Astrocyte of the spinal cord (primary cell): ENCODE results near the gene ARSA.

Source experiments
- DNase-seq: peaks from one replicate; pipeline ENCODE4 v3.0.0; 2011; ENCODE audit warnings: low read depth, low spot score
- H3K4me3 ChIP-seq: 2 replicates; pipeline ENCODE4 v1.5.1; 2011; ENCODE audit warnings: low read depth, mild to moderate bottlenecking, low read length, moderate library complexity
- in situ Hi-C: cut with HindIII; loops from 2 replicates; pipeline ENCODE4 v1.10.0; 2017; ENCODE audit warnings: low sequenced_read_pairs
- TF ChIP-seq, protein P1 (sequence below): IDR thresholded peaks from 2 replicates; pipeline ENCODE4 v1.5.1; 2012; ENCODE audit warnings: low read depth, mild to moderate bottlenecking, low read length, inconsistent platforms

Gene ARSA

DNA sequence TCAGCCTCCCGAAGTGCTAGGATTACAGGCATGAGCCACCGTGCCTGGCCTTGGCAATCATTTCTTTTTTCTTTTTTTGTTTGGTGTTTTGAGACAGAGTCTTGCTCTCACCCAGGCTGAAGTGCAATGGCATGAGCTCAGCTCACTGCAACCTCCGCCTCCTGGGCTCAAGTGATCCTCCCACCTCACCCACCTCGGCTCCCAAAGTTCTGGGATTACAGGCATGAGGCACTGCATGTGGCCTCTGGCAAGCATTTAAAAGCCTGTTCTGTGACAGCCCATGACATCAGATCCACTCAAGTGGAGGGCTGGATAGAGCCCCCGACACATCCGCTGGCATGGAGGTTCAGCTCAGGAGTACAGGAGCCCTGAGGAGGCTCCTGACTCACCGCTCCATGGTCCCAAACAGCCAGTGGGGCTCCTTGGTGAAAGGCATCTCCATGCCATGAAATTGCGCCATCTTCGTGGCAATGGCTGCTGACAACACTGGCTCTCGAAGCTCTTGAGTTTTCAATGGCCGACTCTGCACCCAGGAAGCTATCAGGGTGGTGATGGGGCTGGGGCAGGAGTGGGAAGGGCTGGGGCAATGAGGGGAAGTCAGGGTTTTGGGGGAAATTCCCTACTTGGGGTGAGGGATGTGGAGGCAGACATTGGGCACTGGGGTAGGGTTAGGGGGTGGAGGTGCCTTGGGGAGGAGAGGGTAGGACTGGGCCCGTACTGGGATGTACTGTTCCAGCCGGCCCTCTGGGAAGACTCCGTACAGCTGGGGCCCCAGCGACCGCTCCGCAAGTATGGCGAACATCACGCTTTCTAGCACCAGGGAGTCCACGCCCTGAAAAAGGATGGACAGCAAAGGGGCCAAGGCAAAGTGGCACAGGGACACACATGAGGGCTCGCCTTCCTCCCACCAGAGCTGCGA lies 46.7 kb downstream of the ARSA start:
- peak overlapping the region; percentile 82 for H3K4me3 ChIP-seq
- in situ Hi-C loops = no loop called here
- no peak for DNase-seq
- TF ChIP-seq, protein P1, sequence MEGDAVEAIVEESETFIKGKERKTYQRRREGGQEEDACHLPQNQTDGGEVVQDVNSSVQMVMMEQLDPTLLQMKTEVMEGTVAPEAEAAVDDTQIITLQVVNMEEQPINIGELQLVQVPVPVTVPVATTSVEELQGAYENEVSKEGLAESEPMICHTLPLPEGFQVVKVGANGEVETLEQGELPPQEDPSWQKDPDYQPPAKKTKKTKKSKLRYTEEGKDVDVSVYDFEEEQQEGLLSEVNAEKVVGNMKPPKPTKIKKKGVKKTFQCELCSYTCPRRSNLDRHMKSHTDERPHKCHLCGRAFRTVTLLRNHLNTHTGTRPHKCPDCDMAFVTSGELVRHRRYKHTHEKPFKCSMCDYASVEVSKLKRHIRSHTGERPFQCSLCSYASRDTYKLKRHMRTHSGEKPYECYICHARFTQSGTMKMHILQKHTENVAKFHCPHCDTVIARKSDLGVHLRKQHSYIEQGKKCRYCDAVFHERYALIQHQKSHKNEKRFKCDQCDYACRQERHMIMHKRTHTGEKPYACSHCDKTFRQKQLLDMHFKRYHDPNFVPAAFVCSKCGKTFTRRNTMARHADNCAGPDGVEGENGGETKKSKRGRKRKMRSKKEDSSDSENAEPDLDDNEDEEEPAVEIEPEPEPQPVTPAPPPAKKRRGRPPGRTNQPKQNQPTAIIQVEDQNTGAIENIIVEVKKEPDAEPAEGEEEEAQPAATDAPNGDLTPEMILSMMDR = no peak

DNA sequence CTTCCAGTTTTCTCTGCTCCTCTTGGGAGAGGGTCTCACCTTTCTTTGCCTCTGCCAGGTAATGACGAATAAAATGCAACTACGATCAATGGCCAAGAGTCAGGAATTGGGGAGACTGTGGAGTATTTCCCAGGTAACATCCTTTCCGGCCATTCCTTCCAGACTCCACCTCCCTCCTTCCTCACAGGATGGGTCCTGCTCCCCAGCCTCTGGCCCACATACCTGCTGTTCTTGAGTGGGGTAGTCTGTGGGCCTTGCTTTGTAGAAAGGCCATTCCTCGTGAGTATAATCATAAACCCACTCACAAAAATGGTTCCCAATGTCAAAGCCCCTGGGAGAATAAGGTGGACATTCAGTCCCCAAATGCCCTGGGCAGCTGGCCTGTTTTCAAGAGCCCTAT lies 48.2 kb downstream of the ARSA start:
- no peak for DNase-seq
- no peak overlapping the region for H3K4me3 ChIP-seq
- in situ Hi-C loops = no loop called here
- TF ChIP-seq, protein P1 = no peak

- no peak for DNase-seq
- TF ChIP-seq, protein P1 = no peak
- in situ Hi-C loops = no loop called here
- H3K4me3 ChIP-seq = no peak overlapping the region
Observed at GRCh38 chr22:50578776-50579310, 49.1 kb downstream of the ARSA start.

DNA sequence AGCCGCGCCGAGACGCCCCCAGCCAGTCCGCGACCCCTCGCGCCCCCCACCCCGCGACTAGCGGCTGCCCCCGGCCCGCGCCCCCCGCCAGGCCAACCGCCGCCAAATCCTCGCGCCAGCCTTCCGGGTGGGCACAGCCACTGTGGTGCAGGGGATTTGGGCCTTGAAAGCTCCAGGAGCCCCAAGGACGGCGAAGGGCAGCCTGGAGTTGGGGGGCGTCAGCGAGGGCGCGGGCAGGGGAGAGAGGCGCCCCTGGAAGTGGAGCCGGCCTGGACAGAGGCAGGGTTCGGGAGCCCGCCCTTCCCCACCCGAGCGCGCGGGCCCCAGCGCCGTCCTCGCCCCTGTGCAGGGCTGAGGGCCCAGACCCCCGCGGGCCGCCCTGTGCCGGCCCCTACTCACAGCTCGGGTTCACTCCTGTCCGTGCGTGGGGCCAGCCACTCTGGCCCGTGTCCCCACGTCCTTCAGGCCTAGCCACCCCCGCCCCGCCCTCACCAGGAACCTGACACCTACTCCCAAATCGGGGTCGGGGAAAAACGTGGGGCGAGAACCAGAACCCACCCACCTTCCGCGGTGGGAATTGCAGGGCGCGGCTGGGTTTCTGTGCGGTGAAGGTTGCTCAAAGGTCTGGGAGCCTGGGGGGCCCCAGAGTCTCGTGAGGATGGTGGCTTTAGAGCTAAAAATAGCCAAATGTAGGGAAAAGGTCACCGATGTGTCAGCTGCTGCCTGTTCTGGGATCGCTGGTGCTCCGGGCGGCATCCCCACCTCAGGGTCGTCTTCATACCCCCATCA lies 49.8 kb downstream of the ARSA start, which contains the start of gene CPT1B:
CPT1B (minus strand) TSS at position 441 of the 789 bp plus-strand sequence. CDS start 512 bp downstream, outside the sequence.
- no peak for DNase-seq
- in situ Hi-C loops = no loop called here

DNA sequence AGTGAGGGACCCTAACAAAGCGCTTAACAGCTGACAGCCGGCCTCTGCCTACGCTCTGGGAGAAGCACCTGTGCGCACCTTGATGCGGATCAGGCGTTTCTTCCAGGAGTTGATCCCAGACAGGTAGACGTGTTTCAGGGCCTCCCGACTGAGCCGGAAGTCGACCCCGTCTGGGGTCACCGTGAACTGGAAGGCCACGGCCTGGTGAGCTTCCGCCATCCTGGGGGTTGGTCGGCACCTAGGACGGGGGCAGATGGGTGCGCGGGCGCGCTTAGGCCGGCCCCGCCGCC lies 50.3 kb downstream of the ARSA start:
- in situ Hi-C loops = no loop called here
- no peak overlapping the region for H3K4me3 ChIP-seq
- TF ChIP-seq, protein P1 = no peak
- DNase-seq = no peak

More for the DNA sequence above, 49.8 kb downstream of the ARSA start, which contains the start of gene CPT1B:
- no peak within 1 kb of the TSS for H3K4me3 ChIP-seq
- TF ChIP-seq, protein P1 = no peak
